ENCODE measurements around the gene CDH11. TPM values are rescaled to one million over a fixed set of nuclear protein-coding genes. Genes with fewer than 3 reads are reported as not detected.

CDH11 gene
- total RNA-seq, 4 donors from 2014 or later = 4.0 to 14.2 (median 8.6) TPM

GRCh38 chr16:64947651-64948050 lies 174.2 kb downstream of the CDH11 start:
- Histone ChIP-seq H3K4me1 (no peaks in the 10 kb centered on the region), H3K4me3 (no peak overlapping the region), H3K27ac (no peak overlapping the region), H3K27me3 (no peaks in the 10 kb centered on the region), H3K9me3 (no peaks in the 10 kb centered on the region), H3K36me3 (no peaks in the 10 kb centered on the region)
- no peak for ATAC-seq
- TF ChIP-seq, protein P1, sequence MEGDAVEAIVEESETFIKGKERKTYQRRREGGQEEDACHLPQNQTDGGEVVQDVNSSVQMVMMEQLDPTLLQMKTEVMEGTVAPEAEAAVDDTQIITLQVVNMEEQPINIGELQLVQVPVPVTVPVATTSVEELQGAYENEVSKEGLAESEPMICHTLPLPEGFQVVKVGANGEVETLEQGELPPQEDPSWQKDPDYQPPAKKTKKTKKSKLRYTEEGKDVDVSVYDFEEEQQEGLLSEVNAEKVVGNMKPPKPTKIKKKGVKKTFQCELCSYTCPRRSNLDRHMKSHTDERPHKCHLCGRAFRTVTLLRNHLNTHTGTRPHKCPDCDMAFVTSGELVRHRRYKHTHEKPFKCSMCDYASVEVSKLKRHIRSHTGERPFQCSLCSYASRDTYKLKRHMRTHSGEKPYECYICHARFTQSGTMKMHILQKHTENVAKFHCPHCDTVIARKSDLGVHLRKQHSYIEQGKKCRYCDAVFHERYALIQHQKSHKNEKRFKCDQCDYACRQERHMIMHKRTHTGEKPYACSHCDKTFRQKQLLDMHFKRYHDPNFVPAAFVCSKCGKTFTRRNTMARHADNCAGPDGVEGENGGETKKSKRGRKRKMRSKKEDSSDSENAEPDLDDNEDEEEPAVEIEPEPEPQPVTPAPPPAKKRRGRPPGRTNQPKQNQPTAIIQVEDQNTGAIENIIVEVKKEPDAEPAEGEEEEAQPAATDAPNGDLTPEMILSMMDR (IDR thresholded peaks at IDR 0.05 in 4 of 5, conservative IDR thresholded peaks at IDR 0.05 in 1 of 5) = no peak
- no peak for TF ChIP-seq POLR2A (IDR thresholded peaks at IDR 0.05)
- intact Hi-C loops (cut with DNase I; ENCODE audit: low total_unique reads) = no loop called here
- DNase-seq = no peak
- in situ Hi-C loops (cut with MboI; ENCODE audit: low sequenced_read_pairs in 4 of 4) = no loop called here

- H3K27me3 ChIP-seq = no peaks in the 10 kb centered on the region
- in situ Hi-C loops (cut with MboI; ENCODE audit: low sequenced_read_pairs in 4 of 4) = no loop called here
- intact Hi-C loops (cut with DNase I; ENCODE audit: low total_unique reads) = no loop called here
- H3K9me3 ChIP-seq = no peaks in the 10 kb centered on the region
- DNase-seq = no peak
- no peaks in the 10 kb centered on the region for H3K4me1 ChIP-seq
- no peak for ATAC-seq
- H3K36me3 ChIP-seq = no peaks in the 10 kb centered on the region
- no peak overlapping the region for H3K4me3 ChIP-seq
- no peak for TF ChIP-seq POLR2A (IDR thresholded peaks at IDR 0.05)
- H3K27ac ChIP-seq = no peak overlapping the region
Measured at GRCh38 chr16:64933885-64934284, 188.0 kb downstream of the CDH11 start.

- intact Hi-C loops (cut with DNase I; ENCODE audit: low total_unique reads) = no loop called here
- no peaks in the 10 kb centered on the region for H3K36me3 ChIP-seq
- H3K27ac ChIP-seq = no peak overlapping the region
- H3K4me1 ChIP-seq = no peaks in the 10 kb centered on the region
- H3K27me3 ChIP-seq = no peaks in the 10 kb centered on the region
- H3K4me3 ChIP-seq = no peak overlapping the region
- TF ChIP-seq, protein P1 (IDR thresholded peaks at IDR 0.05 in 4 of 5, conservative IDR thresholded peaks at IDR 0.05 in 1 of 5) = no peak
- TF ChIP-seq POLR2A (IDR thresholded peaks at IDR 0.05) = no peak
- in situ Hi-C loops (cut with MboI; ENCODE audit: low sequenced_read_pairs in 4 of 4) = no loop called here
- DNase-seq = no peak
- peaks cover 0 to 6% (median 5%) of the 10 kb centered on the region in 3 donors for H3K9me3 ChIP-seq
- no peak for ATAC-seq
Measured at GRCh38 chr16:64926476-64926875, 195.4 kb downstream of the CDH11 start.

- no peak for TF ChIP-seq POLR2A (IDR thresholded peaks at IDR 0.05)
- TF ChIP-seq, protein P1 (IDR thresholded peaks at IDR 0.05 in 4 of 5, conservative IDR thresholded peaks at IDR 0.05 in 1 of 5) = no peak
- in situ Hi-C loops (cut with MboI; ENCODE audit: low sequenced_read_pairs in 4 of 4) = no loop called here
Measured at GRCh38 chr16:64925166-64925565, 196.7 kb downstream of the CDH11 start.

DNA sequence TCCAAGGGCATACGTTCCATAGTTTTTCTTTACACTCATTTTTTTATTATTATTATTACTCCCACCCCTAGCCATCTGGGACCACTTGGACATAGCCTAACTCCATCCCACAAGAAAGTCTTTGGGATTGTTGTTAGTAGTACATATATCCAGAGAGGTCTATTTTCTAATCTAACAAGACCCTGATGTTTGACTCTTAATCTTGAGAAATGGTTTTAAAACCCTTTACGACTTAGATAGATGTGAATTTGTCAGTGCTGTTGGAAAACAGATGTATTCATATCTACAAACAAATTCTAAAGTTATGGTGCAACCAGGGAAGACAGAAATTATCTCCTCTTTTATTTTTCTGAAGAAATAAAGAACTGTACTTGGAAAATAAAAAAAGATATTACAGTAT lies 197.8 kb downstream of the CDH11 start:
- no peaks in the 10 kb centered on the region for H3K27me3 ChIP-seq
- H3K9me3 ChIP-seq = peaks cover 0 to 6% (median 5%) of the 10 kb centered on the region in 3 donors
- H3K4me1 ChIP-seq = no peaks in the 10 kb centered on the region
- H3K4me3 ChIP-seq = no peak overlapping the region
- TF ChIP-seq, protein P1 (IDR thresholded peaks at IDR 0.05 in 4 of 5, conservative IDR thresholded peaks at IDR 0.05 in 1 of 5) = no peak
- TF ChIP-seq POLR2A (IDR thresholded peaks at IDR 0.05) = no peak
- no peak for ATAC-seq
- intact Hi-C loops (cut with DNase I; ENCODE audit: low total_unique reads) = no loop called here
- no peak for DNase-seq
- no peaks in the 10 kb centered on the region for H3K36me3 ChIP-seq
- no peak overlapping the region for H3K27ac ChIP-seq
- in situ Hi-C loops (cut with MboI; ENCODE audit: low sequenced_read_pairs in 4 of 4) = no loop called here

More at GRCh38 chr16:64925166-64925565, 196.7 kb downstream of the CDH11 start:
- no peaks in the 10 kb centered on the region for H3K36me3 ChIP-seq
- intact Hi-C loops (cut with DNase I; ENCODE audit: low total_unique reads) = no loop called here
- peaks cover 0 to 6% (median 5%) of the 10 kb centered on the region in 3 donors for H3K9me3 ChIP-seq
- no peak for ATAC-seq
- no peak overlapping the region for H3K27ac ChIP-seq
- no peaks in the 10 kb centered on the region for H3K27me3 ChIP-seq
- H3K4me3 ChIP-seq = no peak overlapping the region
- no peaks in the 10 kb centered on the region for H3K4me1 ChIP-seq
- no peak for DNase-seq

Data from gastrocnemius medialis (tissue), 4 donors.